MM.1S (cell line): ENCODE data around the gene CEP192.

Experiments used
- DNase-seq: peaks from one replicate; pipeline ENCODE4 v3.0.0-alpha.2; 2015
- H2AFZ ChIP-seq: fragments of 300-600 bp; sonication (generic); 2 replicates; pipeline ENCODE4 v1.6.0; 2016; ENCODE audit warnings: antibody characterized with exemption, low read length
- H3F3A ChIP-seq: fragments of 300-600 bp; sonication (generic); 2 replicates; pipeline ENCODE4 v1.6.1; 2016; ENCODE audit warnings: mild to moderate bottlenecking, antibody characterized with exemption, low read length, moderate library complexity, mixed read lengths; ENCODE audit not compliant: insufficient read depth
- H3K27ac ChIP-seq: fragments of 300-600 bp; sonication (generic); 2 replicates; pipeline ENCODE4 v1.5.1; 2016; ENCODE audit warnings: mild to moderate bottlenecking, low read length
- H3K27me3 ChIP-seq: fragments of 300-600 bp; sonication (generic); replicated peaks from 2 replicates; pipeline ENCODE4 v1.6.0; 2016; ENCODE audit warnings: low read length; ENCODE audit not compliant: insufficient read depth
- H3K36me3 ChIP-seq: fragments of 300-600 bp; sonication (generic); replicated peaks from 2 replicates; pipeline ENCODE4 v1.6.1; 2016; ENCODE audit warnings: mild to moderate bottlenecking, low read length, mixed read lengths; ENCODE audit not compliant: insufficient read depth
- H3K4me1 ChIP-seq: fragments of 300-600 bp; sonication (generic); 2 replicates; pipeline ENCODE4 v1.6.1; 2016; ENCODE audit warnings: low read length, mixed read lengths
- H3K4me2 ChIP-seq: fragments of 300-600 bp; sonication (generic); 2 replicates; pipeline ENCODE4 v1.6.0; 2016; ENCODE audit warnings: low read depth, low read length
- H3K4me3 ChIP-seq: fragments of 300-600 bp; sonication (generic); 2 replicates; pipeline ENCODE4 v1.5.1; 2016; ENCODE audit warnings: low read length, mixed read lengths
- H3K79me2 ChIP-seq: fragments of 300-600 bp; sonication (generic); 2 replicates; pipeline ENCODE4 v1.6.1; 2016; ENCODE audit warnings: mixed run types, low read length, mixed read lengths
- H3K9ac ChIP-seq: fragments of 300-600 bp; sonication (generic); 2 replicates; pipeline ENCODE4 v1.6.1; 2016; ENCODE audit warnings: low read length, mixed read lengths
- H3K9me2 ChIP-seq: fragments of 300-600 bp; sonication (generic); replicated peaks from 2 replicates; pipeline ENCODE4 v1.6.1; 2016; ENCODE audit warnings: mild to moderate bottlenecking, low read length, mixed read lengths; ENCODE audit not compliant: insufficient read depth
- H3K9me3 ChIP-seq: fragments of 300-600 bp; sonication (generic); replicated peaks from 2 replicates; pipeline ENCODE4 v1.6.1; 2016; ENCODE audit warnings: mild to moderate bottlenecking, low read length, mixed read lengths; ENCODE audit not compliant: insufficient read depth
- H4K20me1 ChIP-seq: fragments of 300-600 bp; sonication (generic); 2 replicates; pipeline ENCODE4 v1.6.1; 2016; ENCODE audit warnings: mild to moderate bottlenecking, low read length, moderate library complexity, mixed read lengths; ENCODE audit not compliant: insufficient read depth
- CTCF ChIP-seq: fragments of 300-600 bp; sonication (generic); IDR thresholded peaks from 2 replicates; pipeline ENCODE4 v1.5.1; 2016; ENCODE audit warnings: antibody characterized with exemption, low read length, mixed read lengths
- EZH2 ChIP-seq: fragments of 300-600 bp; sonication (generic); optimal IDR thresholded peaks from 2 replicates; pipeline ENCODE3; 2017; ENCODE audit warnings: low read depth, mild to moderate bottlenecking, antibody characterized with exemption, low read length, mixed read lengths
- EZH2phosphoT487 ChIP-seq: fragments of 300-600 bp; sonication (generic); IDR thresholded peaks from 2 replicates; pipeline ENCODE4 v1.6.1; 2018; ENCODE audit warnings: antibody characterized with exemption, low read length

The CEP192 gene

GRCh38 chr18:13007248-13007560 is 16.0 kb downstream of the CEP192 start:
- Histone ChIP-seq H3K79me2 (peaks cover 57% of the 10 kb centered on the region), H3K4me2 (no peak overlapping the region), H3K27ac (no peak overlapping the region), H3F3A (no peaks in the 10 kb centered on the region), H3K4me3 (no peak overlapping the region), H3K9ac (no peak overlapping the region), H4K20me1 (peaks cover 4% of the 10 kb centered on the region; the same call in 1 of the 2 replicates), H3K27me3 (no peaks in the 10 kb centered on the region), H2AFZ (no peak overlapping the region), H3K36me3 (peaks cover 7% of the 10 kb centered on the region; the same call in 1 of the 2 replicates), H3K4me1 (no peaks in the 10 kb centered on the region), H3K9me2 (no peaks in the 10 kb centered on the region), H3K9me3 (no peaks in the 10 kb centered on the region)
- TF ChIP-seq CTCF (no peak), EZH2phosphoT487 (no peak), EZH2 (no peak)
- no peak for DNase-seq

- no peak overlapping the region for H3K27ac ChIP-seq
- H3K4me3 ChIP-seq: no peak overlapping the region
- no peak for DNase-seq
- no peaks in the 10 kb centered on the region for H3K4me1 ChIP-seq
- H3K4me2 ChIP-seq: no peak overlapping the region
- H4K20me1 ChIP-seq: no peaks in the 10 kb centered on the region
- no peaks in the 10 kb centered on the region for H3F3A ChIP-seq
- H3K9me3 ChIP-seq: no peaks in the 10 kb centered on the region
- no peak overlapping the region for H2AFZ ChIP-seq
- no peaks in the 10 kb centered on the region for H3K9me2 ChIP-seq
- H3K79me2 ChIP-seq: peaks cover 16% of the 10 kb centered on the region
- TF ChIP-seq EZH2: no peak
- H3K9ac ChIP-seq: no peak overlapping the region
- H3K27me3 ChIP-seq: no peaks in the 10 kb centered on the region
- H3K36me3 ChIP-seq: peaks cover 2% of the 10 kb centered on the region; the same call in 1 of the 2 replicates
Observed at GRCh38 chr18:13011719-13012118, 20.6 kb downstream of the CEP192 start.

- no peak for DNase-seq
- Histone ChIP-seq H4K20me1 (no peaks in the 10 kb centered on the region), H3F3A (no peaks in the 10 kb centered on the region), H3K4me3 (no peak overlapping the region), H3K27me3 (no peaks in the 10 kb centered on the region), H3K9me3 (no peaks in the 10 kb centered on the region), H3K79me2 (no peaks in the 10 kb centered on the region), H2AFZ (no peak overlapping the region), H3K27ac (no peak overlapping the region), H3K36me3 (peaks cover 6% of the 10 kb centered on the region; the same call in 1 of the 2 replicates), H3K9me2 (no peaks in the 10 kb centered on the region), H3K9ac (no peak overlapping the region), H3K4me2 (no peak overlapping the region), H3K4me1 (no peaks in the 10 kb centered on the region)
- TF ChIP-seq EZH2phosphoT487 (no peak), CTCF (no peak), EZH2 (no peak)
Observed at GRCh38 chr18:13014232-13014631, 23.1 kb downstream of the CEP192 start.

GRCh38 chr18:13014818-13015217 is 23.7 kb downstream of the CEP192 start:
- no peaks in the 10 kb centered on the region for H4K20me1 ChIP-seq
- H3K27me3 ChIP-seq: no peaks in the 10 kb centered on the region
- no peak overlapping the region for H3K4me3 ChIP-seq
- no peak overlapping the region for H3K4me2 ChIP-seq
- H3K36me3 ChIP-seq: peaks cover 6% of the 10 kb centered on the region; the same call in 1 of the 2 replicates
- no peak overlapping the region for H3K9ac ChIP-seq
- no peaks in the 10 kb centered on the region for H3K9me2 ChIP-seq
- no peaks in the 10 kb centered on the region for H3K9me3 ChIP-seq
- DNase-seq: no peak
- H2AFZ ChIP-seq: no peak overlapping the region
- no peak overlapping the region for H3K27ac ChIP-seq
- H3F3A ChIP-seq: no peaks in the 10 kb centered on the region
- no peak for TF ChIP-seq EZH2phosphoT487
- no peak for TF ChIP-seq CTCF
- no peak for TF ChIP-seq EZH2
- no peaks in the 10 kb centered on the region for H3K4me1 ChIP-seq
- H3K79me2 ChIP-seq: no peaks in the 10 kb centered on the region
